Omental fat pad (tissue), 4 donors: ENCODE results near the gene HIF3A. TPM values are rescaled to one million over a fixed set of nuclear protein-coding genes. Genes with fewer than 3 reads are reported as not detected.

ENCODE experiments used
- ATAC-seq: fragments of 150-250 bp; one replicate; pipeline ENCODE4 v1.9.1; 2016; ENCODE audit warnings: mild to moderate bottlenecking, moderate library complexity; ENCODE audit not compliant: low FRiP score
- DNase-seq: peaks from one replicate; pipeline ENCODE4 v3.0.0-alpha.2; 2019; ENCODE audit warnings: low spot score
- total RNA-seq, 4 donors: library from RNA; depleted of rRNA; stranded (reverse); fragments of >200 nt; gene quantifications; one replicate each; pipeline ENCODE4 v1.1.0, GENCODE V29; 2016
- TF ChIP-seq, protein P1 (sequence below), 3 donors: fragments of 450-650 bp; IDR thresholded peaks; one replicate each; pipeline ENCODE4 v1.5.1; 2016 to 2017; ENCODE audit warnings: antibody characterized with exemption in 3 of 3, mild to moderate bottlenecking in 3 of 3, moderate library complexity in 2 of 3

Gene HIF3A
- total RNA-seq, 4 donors from 2014 or later, result 10.3 to 201 (median 17.6) TPM

DNA sequence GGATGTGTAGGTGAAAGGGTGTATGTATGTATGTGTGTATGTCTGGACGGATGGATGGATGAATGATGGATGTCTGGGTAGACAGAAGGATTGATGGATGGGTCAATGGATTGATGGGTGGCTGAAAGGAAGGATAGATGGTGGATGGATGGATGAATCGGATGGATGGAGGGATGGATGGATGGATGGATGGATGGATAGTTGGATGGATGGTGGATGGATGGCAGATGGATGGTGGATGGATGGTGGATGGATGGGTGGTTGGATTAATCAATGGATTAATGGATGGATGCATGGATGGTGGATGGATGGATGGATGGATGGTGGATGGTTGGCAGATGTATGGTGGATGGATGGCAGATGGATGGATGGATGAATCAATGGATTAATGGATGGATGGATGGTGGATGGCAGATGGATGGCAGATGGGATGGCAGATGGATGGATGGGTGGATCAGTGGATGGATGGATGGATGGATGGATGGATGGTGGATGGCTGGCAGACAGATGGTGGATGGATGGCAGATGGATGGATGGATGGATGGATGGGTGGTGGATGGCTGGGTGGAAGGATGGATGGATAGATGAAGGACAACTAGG is 33.6 kb downstream of the HIF3A start:
- no peak for DNase-seq
- ATAC-seq, result no peak
- TF ChIP-seq, protein P1, sequence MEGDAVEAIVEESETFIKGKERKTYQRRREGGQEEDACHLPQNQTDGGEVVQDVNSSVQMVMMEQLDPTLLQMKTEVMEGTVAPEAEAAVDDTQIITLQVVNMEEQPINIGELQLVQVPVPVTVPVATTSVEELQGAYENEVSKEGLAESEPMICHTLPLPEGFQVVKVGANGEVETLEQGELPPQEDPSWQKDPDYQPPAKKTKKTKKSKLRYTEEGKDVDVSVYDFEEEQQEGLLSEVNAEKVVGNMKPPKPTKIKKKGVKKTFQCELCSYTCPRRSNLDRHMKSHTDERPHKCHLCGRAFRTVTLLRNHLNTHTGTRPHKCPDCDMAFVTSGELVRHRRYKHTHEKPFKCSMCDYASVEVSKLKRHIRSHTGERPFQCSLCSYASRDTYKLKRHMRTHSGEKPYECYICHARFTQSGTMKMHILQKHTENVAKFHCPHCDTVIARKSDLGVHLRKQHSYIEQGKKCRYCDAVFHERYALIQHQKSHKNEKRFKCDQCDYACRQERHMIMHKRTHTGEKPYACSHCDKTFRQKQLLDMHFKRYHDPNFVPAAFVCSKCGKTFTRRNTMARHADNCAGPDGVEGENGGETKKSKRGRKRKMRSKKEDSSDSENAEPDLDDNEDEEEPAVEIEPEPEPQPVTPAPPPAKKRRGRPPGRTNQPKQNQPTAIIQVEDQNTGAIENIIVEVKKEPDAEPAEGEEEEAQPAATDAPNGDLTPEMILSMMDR (IDR thresholded peaks at IDR 0.05), result no peak

DNA sequence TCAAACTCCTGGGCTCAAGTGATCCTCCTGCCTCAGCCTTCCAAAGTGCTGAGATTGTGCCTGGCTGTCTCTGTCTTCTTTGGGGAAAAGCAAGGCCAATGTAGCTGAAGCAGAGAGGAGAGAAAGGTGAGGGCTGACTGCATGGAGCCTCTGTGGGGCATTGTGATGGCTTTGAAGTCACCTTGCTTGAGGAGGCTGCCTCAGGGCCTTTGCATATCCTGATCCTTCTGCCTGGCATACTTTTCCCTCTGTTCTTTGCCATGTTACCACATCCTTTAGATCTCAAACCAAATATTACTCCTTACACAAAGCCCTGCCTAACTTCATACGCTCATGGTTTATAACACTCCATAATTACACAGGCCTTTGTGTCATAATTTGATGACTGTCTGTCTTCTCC is 40.6 kb downstream of the HIF3A start:
- ATAC-seq, result no peak
- DNase-seq, result no peak
- TF ChIP-seq, protein P1 (IDR thresholded peaks at IDR 0.05), result no peak

DNA sequence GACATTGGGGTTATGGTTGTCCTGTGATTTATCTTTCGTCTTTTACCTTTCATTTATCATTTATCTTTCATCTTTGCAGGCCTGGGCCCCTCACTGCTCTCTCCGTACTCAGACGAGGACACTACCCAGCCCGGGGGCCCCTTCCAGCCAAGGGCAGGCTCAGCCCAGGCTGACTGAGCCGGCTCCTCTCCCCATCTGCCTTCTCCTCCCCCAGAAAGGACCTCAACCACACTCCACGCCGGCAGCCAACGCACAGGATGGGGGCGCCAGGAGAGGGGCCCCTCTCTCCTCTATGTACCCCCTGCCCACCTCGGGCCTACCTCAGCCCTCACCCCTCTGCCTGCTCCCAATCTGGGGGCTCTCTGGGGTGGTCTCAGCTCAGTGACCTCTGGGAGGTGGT is 42.6 kb downstream of the HIF3A start:
- TF ChIP-seq, protein P1 (IDR thresholded peaks at IDR 0.05), result no peak
- no peak for DNase-seq
- ATAC-seq, result no peak

DNA sequence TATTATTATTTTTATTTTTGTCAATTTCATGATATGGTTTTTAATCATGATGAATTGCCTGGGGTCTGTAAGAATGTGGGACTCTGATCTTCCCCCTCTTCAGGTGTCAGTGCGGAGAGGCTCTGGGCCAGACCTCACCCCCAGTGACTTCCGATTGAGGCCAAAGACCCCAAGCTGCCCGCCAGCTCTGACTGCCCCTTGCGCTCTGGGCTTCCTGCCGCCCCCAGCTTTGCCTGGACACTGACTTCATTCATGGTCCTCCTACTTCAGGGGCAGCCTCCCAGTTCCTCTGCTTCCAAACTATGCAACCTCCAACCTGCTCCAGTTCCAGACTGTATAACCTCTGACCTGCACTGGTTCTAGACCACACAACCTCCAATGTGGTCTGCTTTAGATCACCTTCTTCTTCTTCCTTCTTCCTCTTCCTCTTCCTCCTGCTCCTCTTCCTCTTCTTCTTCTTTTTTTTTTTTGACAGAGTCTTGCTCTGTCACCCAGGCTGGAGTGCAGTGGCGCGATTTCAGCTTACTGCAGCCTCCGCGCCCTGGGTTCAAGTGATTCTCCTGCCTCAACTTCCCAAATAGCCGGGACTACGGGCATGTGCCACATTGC is 43.3 kb downstream of the HIF3A start:
- DNase-seq (no peak), ATAC-seq (no peak)
- TF ChIP-seq, protein P1 (IDR thresholded peaks at IDR 0.05), result no peak

DNA sequence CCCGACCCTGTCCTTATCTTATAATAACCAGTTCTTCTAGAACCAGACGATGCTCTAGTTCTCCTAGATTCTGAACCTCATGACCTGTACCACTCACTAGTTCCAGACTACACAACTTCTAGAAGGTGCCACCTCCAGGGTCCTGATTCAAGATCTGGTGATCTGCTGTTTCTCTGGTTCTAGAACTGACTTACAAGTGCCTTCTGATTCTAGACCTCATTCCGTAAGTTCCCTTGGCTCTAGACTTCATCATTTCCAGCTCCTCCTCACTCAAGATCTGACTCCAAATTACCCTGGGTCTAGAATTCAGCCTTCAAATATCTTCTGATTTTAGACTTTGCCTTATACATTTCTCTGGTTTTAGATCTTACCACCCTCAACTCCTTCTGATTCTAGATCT is 45.1 kb downstream of the HIF3A start:
- DNase-seq, result no peak
- TF ChIP-seq, protein P1 (IDR thresholded peaks at IDR 0.05), result no peak
- ATAC-seq, result no peak

DNA sequence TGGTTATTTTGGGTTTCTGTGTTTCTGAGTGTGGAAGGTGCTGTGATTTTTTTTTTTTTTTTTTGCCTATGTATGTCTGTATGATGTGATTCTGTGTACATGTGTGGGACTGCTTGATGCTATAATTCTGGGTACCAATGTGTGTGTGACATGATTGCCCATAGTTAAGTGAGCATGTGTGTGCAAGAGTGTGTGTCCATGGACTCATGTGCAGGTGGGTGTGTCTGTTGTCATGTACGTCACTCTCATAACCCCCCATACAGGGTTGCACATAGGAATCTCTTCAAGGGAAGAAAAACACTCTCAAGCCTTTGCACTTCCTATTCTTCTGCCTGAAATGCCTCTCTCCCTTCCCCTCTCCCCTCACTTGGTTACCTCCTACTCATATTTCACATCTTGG is 47.5 kb downstream of the HIF3A start:
- TF ChIP-seq, protein P1 (IDR thresholded peaks at IDR 0.05), result no peak
- ATAC-seq (no peak), DNase-seq (no peak)

DNA sequence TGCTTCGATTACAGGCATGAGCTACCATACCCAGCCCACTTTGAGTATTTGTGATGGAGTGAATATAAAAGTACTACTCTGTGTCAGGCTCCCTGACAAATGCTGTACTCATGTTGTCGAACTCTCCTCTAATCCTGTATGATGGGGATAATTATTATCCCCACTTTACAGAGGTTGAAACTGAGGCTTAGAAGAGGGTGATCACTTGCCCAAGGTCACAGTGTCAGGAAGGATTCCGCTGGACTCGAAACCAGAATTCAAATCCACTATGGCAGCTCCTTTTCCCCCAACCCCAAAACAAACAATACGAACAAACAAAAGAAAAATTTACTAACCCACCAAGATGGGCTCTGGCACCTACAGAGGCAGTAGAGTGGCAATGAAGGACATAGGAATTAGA is 48.3 kb downstream of the HIF3A start:
- no peak for DNase-seq
- ATAC-seq, result no peak

More for the DNA sequence above, 48.3 kb downstream of the HIF3A start:
- TF ChIP-seq, protein P1 (IDR thresholded peaks at IDR 0.05), result no peak
